AG09309 (cell line): Measurements from ENCODE around the gene ZDHHC11.

Source experiments
- DNase-seq: peaks from one replicate; pipeline ENCODE4 v3.0.0-alpha.2; 2010; ENCODE audit warnings: low read depth
- H3K4me3 ChIP-seq: 2 replicates; pipeline ENCODE4 v1.5.1; 2011; ENCODE audit warnings: mild to moderate bottlenecking, low read depth, low read length, moderate library complexity; ENCODE audit not compliant: control insufficient read depth
- CTCF ChIP-seq: IDR thresholded peaks from 2 replicates; pipeline ENCODE4 v1.5.1; 2011; ENCODE audit warnings: mild to moderate bottlenecking, low read depth, low read length, inconsistent platforms; ENCODE audit not compliant: insufficient read depth, control insufficient read depth; ENCODE audit errors: missing control alignments

ZDHHC11 gene

GRCh38 chr5:878125-878524, 27.3 kb upstream of the ZDHHC11 start:
- DNase-seq, result no peak
- H3K4me3 ChIP-seq, result no peak overlapping the region
- no peak for TF ChIP-seq CTCF

- no peak for DNase-seq
- no peak for TF ChIP-seq CTCF
Measured at GRCh38 chr5:876398-877365, 25.9 kb upstream of the ZDHHC11 start.

GRCh38 chr5:875931-876330, 25.1 kb upstream of the ZDHHC11 start:
- H3K4me3 ChIP-seq, result no peak overlapping the region
- DNase-seq, result no peak

More at GRCh38 chr5:876398-877365, 25.9 kb upstream of the ZDHHC11 start:
- no peak overlapping the region for H3K4me3 ChIP-seq

GRCh38 chr5:873328-873727, 22.5 kb upstream of the ZDHHC11 start:
- no peak for DNase-seq
- no peak for TF ChIP-seq CTCF
- no peak overlapping the region for H3K4me3 ChIP-seq

More at GRCh38 chr5:875931-876330, 25.1 kb upstream of the ZDHHC11 start:
- no peak for TF ChIP-seq CTCF

- no peak for TF ChIP-seq CTCF
- DNase-seq, result no peak
- H3K4me3 ChIP-seq, result no peak overlapping the region
Measured at GRCh38 chr5:872301-872700, 21.5 kb upstream of the ZDHHC11 start.

GRCh38 chr5:871596-872298, 21.0 kb upstream of the ZDHHC11 start:
- H3K4me3 ChIP-seq, result no peak overlapping the region
- no peak for TF ChIP-seq CTCF
- no peak for DNase-seq
